ENCODE results near the gene RWDD3.

Gene RWDD3

DNA sequence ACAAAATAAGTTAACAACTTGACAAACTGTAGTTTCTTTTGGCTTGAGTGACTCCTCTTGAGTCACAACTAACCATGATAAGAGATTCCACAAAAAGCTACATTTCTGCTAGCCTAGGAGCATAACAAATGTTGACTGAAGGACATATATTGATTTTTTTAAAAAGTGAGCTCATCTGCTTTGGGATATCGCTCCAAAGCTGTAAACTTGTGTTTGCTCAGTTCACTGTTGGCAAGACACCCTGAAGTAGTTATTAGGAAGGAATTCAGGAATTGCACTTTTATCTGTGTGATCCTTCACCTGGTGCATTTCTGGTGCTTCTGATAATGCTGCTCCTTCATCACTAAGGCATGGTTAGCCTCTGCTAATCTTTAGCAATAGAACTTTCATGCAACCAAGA lies 23.7 kb downstream of the RWDD3 start:
- no peaks in the 10 kb centered on the region for H3K79me2 ChIP-seq (ENCODE audit: insufficient read depth, low read length)
- H3K27me3 ChIP-seq (ENCODE audit: low read length) = no peaks in the 10 kb centered on the region
- H3K36me3 ChIP-seq (ENCODE audit: low read length) = no peaks in the 10 kb centered on the region
- no peak overlapping the region for H3K9ac ChIP-seq (ENCODE audit: low read length)
- no peak overlapping the region for H3K4me3 ChIP-seq (ENCODE audit: insufficient read depth, low read length, poor library complexity, severe bottlenecking)
- H2AFZ ChIP-seq (ENCODE audit: low read depth, low read length, severe bottlenecking) = no peak overlapping the region
- TF ChIP-seq, protein P1, sequence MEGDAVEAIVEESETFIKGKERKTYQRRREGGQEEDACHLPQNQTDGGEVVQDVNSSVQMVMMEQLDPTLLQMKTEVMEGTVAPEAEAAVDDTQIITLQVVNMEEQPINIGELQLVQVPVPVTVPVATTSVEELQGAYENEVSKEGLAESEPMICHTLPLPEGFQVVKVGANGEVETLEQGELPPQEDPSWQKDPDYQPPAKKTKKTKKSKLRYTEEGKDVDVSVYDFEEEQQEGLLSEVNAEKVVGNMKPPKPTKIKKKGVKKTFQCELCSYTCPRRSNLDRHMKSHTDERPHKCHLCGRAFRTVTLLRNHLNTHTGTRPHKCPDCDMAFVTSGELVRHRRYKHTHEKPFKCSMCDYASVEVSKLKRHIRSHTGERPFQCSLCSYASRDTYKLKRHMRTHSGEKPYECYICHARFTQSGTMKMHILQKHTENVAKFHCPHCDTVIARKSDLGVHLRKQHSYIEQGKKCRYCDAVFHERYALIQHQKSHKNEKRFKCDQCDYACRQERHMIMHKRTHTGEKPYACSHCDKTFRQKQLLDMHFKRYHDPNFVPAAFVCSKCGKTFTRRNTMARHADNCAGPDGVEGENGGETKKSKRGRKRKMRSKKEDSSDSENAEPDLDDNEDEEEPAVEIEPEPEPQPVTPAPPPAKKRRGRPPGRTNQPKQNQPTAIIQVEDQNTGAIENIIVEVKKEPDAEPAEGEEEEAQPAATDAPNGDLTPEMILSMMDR (IDR thresholded peaks at IDR 0.05; ENCODE audit: insufficient read depth, low read length, poor library complexity, severe bottlenecking) = no peak
- no peak for TF ChIP-seq EZH2phosphoT487 (conservative IDR thresholded peaks at IDR 0.05; ENCODE audit: low read length)
- H3F3A ChIP-seq (ENCODE audit: insufficient read depth) = no peaks in the 10 kb centered on the region
- H3K9me3 ChIP-seq (ENCODE audit: insufficient read depth, low read length) = no peaks in the 10 kb centered on the region
- no peak overlapping the region for H3K27ac ChIP-seq (ENCODE audit: low read depth, low read length)
- H3K4me2 ChIP-seq (ENCODE audit: low read depth, low read length, poor library complexity, severe bottlenecking) = no peak overlapping the region
- H4K20me1 ChIP-seq (ENCODE audit: low read depth, low read length) = no peaks in the 10 kb centered on the region
- no peaks in the 10 kb centered on the region for H3K9me2 ChIP-seq (replicated peaks; ENCODE audit: insufficient read depth, low read length)

GRCh38 chr1:95259245-95259644 lies 25.2 kb downstream of the RWDD3 start:
- H2AFZ ChIP-seq (ENCODE audit: low read depth, low read length, severe bottlenecking) = no peak overlapping the region

GRCh38 chr1:95262913-95263312 lies 28.9 kb downstream of the RWDD3 start:
- H3K9me2 ChIP-seq (replicated peaks; ENCODE audit: insufficient read depth, low read length) = no peaks in the 10 kb centered on the region
- no peaks in the 10 kb centered on the region for H3F3A ChIP-seq (ENCODE audit: insufficient read depth)
- H3K27ac ChIP-seq (ENCODE audit: low read depth, low read length) = no peak overlapping the region
- no peaks in the 10 kb centered on the region for H3K36me3 ChIP-seq (ENCODE audit: low read length)
- no peak overlapping the region for H2AFZ ChIP-seq (ENCODE audit: low read depth, low read length, severe bottlenecking)
- no peaks in the 10 kb centered on the region for H3K79me2 ChIP-seq (ENCODE audit: insufficient read depth, low read length)
- TF ChIP-seq, protein P1 (IDR thresholded peaks at IDR 0.05; ENCODE audit: insufficient read depth, low read length, poor library complexity, severe bottlenecking) = no peak
- no peak for TF ChIP-seq EZH2phosphoT487 (conservative IDR thresholded peaks at IDR 0.05; ENCODE audit: low read length)
- no peaks in the 10 kb centered on the region for H3K27me3 ChIP-seq (ENCODE audit: low read length)
- no peaks in the 10 kb centered on the region for H4K20me1 ChIP-seq (ENCODE audit: low read depth, low read length)
- H3K9ac ChIP-seq (ENCODE audit: low read length) = no peak overlapping the region
- no peak overlapping the region for H3K4me3 ChIP-seq (ENCODE audit: insufficient read depth, low read length, poor library complexity, severe bottlenecking)
- no peak overlapping the region for H3K4me2 ChIP-seq (ENCODE audit: low read depth, low read length, poor library complexity, severe bottlenecking)
- H3K9me3 ChIP-seq (ENCODE audit: insufficient read depth, low read length) = no peaks in the 10 kb centered on the region

More at GRCh38 chr1:95259245-95259644, 25.2 kb downstream of the RWDD3 start:
- H3F3A ChIP-seq (ENCODE audit: insufficient read depth) = no peaks in the 10 kb centered on the region
- H3K27me3 ChIP-seq (ENCODE audit: low read length) = no peaks in the 10 kb centered on the region
- no peaks in the 10 kb centered on the region for H3K9me2 ChIP-seq (replicated peaks; ENCODE audit: insufficient read depth, low read length)
- H3K79me2 ChIP-seq (ENCODE audit: insufficient read depth, low read length) = no peaks in the 10 kb centered on the region
- H3K4me3 ChIP-seq (ENCODE audit: insufficient read depth, low read length, poor library complexity, severe bottlenecking) = no peak overlapping the region
- H4K20me1 ChIP-seq (ENCODE audit: low read depth, low read length) = no peaks in the 10 kb centered on the region
- no peak overlapping the region for H3K9ac ChIP-seq (ENCODE audit: low read length)
- H3K9me3 ChIP-seq (ENCODE audit: insufficient read depth, low read length) = no peaks in the 10 kb centered on the region
- no peak for TF ChIP-seq EZH2phosphoT487 (conservative IDR thresholded peaks at IDR 0.05; ENCODE audit: low read length)
- TF ChIP-seq, protein P1 (IDR thresholded peaks at IDR 0.05; ENCODE audit: insufficient read depth, low read length, poor library complexity, severe bottlenecking) = no peak
- H3K4me2 ChIP-seq (ENCODE audit: low read depth, low read length, poor library complexity, severe bottlenecking) = no peak overlapping the region
- H3K36me3 ChIP-seq (ENCODE audit: low read length) = no peaks in the 10 kb centered on the region
- no peak overlapping the region for H3K27ac ChIP-seq (ENCODE audit: low read depth, low read length)

Data from SU-DHL-6 (cell line).